IPS-20b (cell line): ENCODE results near the gene TASOR.
"Not testable (repeated sequence)": the region's sequence is repeated elsewhere in the genome, so short reads cannot be mapped to it uniquely, and the experiment has no call there.

Experiments used
- H3K27ac ChIP-seq: one replicate; pipeline ENCODE4 v1.5.1; 2013; ENCODE audit warnings: low read length
- H3K27me3 ChIP-seq: 2 replicates; pipeline ENCODE4 v1.6.1; 2013; ENCODE audit warnings: mild to moderate bottlenecking, low read length, inconsistent platforms; ENCODE audit not compliant: insufficient read depth
- H3K36me3 ChIP-seq: 2 replicates; pipeline ENCODE4 v1.6.1; 2013; ENCODE audit warnings: low read depth, mild to moderate bottlenecking, inconsistent platforms, low read length, moderate library complexity; ENCODE audit not compliant: insufficient read depth
- H3K4me1 ChIP-seq: 2 replicates; pipeline ENCODE4 v1.6.1; 2013; ENCODE audit warnings: mild to moderate bottlenecking, control low read depth, inconsistent platforms, low read length, moderate library complexity; ENCODE audit not compliant: insufficient read depth
- H3K4me3 ChIP-seq: 2 replicates; pipeline ENCODE4 v1.5.1; 2013; ENCODE audit warnings: mild to moderate bottlenecking, low read length, inconsistent platforms
- H3K9ac ChIP-seq: 2 replicates; pipeline ENCODE4 v1.6.1; 2013; ENCODE audit warnings: low read depth, mild to moderate bottlenecking, inconsistent platforms, low read length, moderate library complexity
- H3K9me3 ChIP-seq: 2 replicates; pipeline ENCODE4 v1.6.1; 2013; ENCODE audit warnings: mild to moderate bottlenecking, low read depth, low read length, inconsistent platforms; ENCODE audit not compliant: insufficient read depth

The TASOR gene, protein sequence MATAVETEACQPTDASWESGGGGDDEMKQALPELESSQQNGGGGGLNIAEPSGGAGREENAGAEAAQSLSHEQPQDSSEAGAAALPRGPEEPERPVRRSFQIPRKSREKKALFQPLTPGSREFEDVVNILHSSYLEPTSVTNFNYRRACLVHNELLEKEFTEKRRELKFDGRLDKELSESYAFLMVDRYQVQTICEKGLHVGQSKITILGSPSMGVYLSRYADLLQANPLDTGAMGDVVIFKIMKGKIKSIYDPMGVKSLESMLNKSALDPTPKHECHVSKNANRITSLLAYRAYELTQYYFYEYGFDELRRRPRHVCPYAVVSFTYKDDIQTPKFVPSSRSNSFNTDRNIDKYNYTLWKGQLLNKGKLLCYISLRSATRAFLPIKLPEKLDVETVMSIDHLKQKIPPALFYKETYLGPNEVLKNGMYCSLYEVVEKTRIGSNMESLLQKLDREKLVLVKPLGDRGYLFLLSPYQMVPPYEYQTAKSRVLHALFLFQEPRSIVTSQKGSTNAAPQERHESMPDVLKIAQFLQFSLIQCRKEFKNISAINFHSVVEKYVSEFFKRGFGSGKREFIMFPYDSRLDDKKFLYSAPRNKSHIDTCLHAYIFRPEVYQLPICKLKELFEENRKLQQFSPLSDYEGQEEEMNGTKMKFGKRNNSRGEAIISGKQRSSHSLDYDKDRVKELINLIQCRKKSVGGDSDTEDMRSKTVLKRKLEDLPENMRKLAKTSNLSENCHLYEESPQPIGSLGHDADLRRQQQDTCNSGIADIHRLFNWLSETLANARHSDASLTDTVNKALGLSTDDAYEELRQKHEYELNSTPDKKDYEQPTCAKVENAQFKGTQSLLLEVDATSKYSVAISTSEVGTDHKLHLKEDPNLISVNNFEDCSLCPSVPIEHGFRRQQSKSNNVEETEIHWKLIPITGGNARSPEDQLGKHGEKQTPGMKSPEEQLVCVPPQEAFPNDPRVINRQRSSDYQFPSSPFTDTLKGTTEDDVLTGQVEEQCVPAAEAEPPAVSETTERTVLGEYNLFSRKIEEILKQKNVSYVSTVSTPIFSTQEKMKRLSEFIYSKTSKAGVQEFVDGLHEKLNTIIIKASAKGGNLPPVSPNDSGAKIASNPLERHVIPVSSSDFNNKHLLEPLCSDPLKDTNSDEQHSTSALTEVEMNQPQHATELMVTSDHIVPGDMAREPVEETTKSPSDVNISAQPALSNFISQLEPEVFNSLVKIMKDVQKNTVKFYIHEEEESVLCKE (N-terminal part only)

GRCh38 chr3:56683122-56683817, at the start of gene TASOR:
TSS of gene TASOR (minus strand) at chr3:56683265. CDS start at chr3:56683006, 259 bp downstream.
- H3K9ac ChIP-seq = peak within 1 kb of the TSS; percentile 98
- H3K4me3 ChIP-seq = peak within 1 kb of the TSS; percentile 94
- peaks cover 12% of the 10 kb centered on the region for H3K36me3 ChIP-seq
- peak within 1 kb of the TSS; percentile 98 for H3K27ac ChIP-seq
- peaks cover 23% of the 10 kb centered on the region for H3K4me1 ChIP-seq
- H3K9me3 ChIP-seq = peaks cover 11% of the 10 kb centered on the region
- H3K27me3 ChIP-seq = peaks cover 25% of the 10 kb centered on the region

GRCh38 chr3:56732109-56732508, 49.0 kb upstream of the TASOR start:
- no peak overlapping the region for H3K27ac ChIP-seq
- H3K27me3 ChIP-seq = no peaks in the 10 kb centered on the region
- H3K36me3 ChIP-seq = no peaks in the 10 kb centered on the region
- no peak overlapping the region for H3K9ac ChIP-seq
- H3K9me3 ChIP-seq = no peaks in the 10 kb centered on the region
- H3K4me1 ChIP-seq = peaks cover 5% of the 10 kb centered on the region; the same call in 1 of the 2 replicates
- no peak overlapping the region for H3K4me3 ChIP-seq

- no peaks in the 10 kb centered on the region for H3K9me3 ChIP-seq
- H3K27me3 ChIP-seq = no peaks in the 10 kb centered on the region
- no peak overlapping the region for H3K9ac ChIP-seq
- H3K4me3 ChIP-seq = no peak overlapping the region
- no peak overlapping the region for H3K27ac ChIP-seq
- H3K36me3 ChIP-seq = no peaks in the 10 kb centered on the region
- H3K4me1 ChIP-seq = no peaks in the 10 kb centered on the region
These were observed 42.1 kb upstream of the TASOR start for GRCh38 chr3:56725175-56725574.

GRCh38 chr3:56724676-56725075, 41.6 kb upstream of the TASOR start:
- no peak overlapping the region for H3K9ac ChIP-seq
- H3K27ac ChIP-seq = no peak overlapping the region

DNA sequence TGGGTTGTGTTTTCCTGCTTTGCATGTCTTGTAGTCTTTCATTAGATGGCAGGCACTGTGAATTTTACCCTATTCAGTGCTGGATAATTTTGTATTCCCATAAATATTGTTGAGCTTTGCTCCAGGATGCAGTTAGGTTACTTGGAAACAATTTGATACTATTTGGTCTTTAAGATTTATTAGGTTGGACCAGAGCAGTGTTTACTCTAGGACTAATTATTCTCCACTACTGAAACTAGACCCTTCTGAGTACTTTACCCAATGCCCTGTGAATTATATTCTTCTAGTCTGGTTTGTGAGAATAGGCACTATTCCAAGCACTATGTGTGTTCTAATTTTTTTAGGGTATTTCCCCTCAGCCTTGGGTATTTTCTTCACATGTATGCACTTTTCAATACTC, 37.8 kb upstream of the TASOR start:
- Histone ChIP-seq H3K27me3 (no peaks in the 10 kb centered on the region), H3K4me3 (no peak overlapping the region), H3K9me3 (peaks cover under 1% of the 10 kb centered on the region; the same call in 1 of the 2 replicates), H3K36me3 (no peaks in the 10 kb centered on the region), H3K9ac (no peak overlapping the region), H3K27ac (no peak overlapping the region), H3K4me1 (no peaks in the 10 kb centered on the region)

More at GRCh38 chr3:56724676-56725075, 41.6 kb upstream of the TASOR start:
- Histone ChIP-seq H3K4me3 (no peak overlapping the region), H3K27me3 (no peaks in the 10 kb centered on the region), H3K36me3 (no peaks in the 10 kb centered on the region), H3K4me1 (no peaks in the 10 kb centered on the region), H3K9me3 (no peaks in the 10 kb centered on the region)

- not testable (repeated sequence) for H3K4me1 ChIP-seq, H3K36me3 ChIP-seq, H3K9me3 ChIP-seq, H3K4me3 ChIP-seq, H3K27me3 ChIP-seq, H3K27ac ChIP-seq, H3K9ac ChIP-seq
These were observed 35.7 kb upstream of the TASOR start for GRCh38 chr3:56718809-56719208.

DNA sequence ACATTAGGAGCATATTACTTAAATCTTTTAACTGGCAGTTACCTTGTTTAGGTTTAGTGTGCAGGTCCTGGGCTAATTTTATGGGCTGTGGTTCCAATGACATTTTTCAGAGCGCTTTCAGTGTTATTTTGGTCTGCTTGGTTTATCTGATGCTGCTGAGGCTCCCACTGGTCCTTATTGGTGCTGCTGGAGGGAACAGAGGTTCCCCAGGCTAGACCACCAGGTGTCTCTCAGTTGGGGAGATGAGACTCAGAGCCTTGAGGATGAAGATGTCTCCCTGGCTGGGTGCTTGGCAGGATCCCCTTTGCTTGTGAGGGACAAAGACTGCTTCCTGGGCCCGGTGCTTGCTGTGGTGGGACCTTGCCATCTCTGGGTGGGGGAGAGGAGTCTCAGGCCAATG, 28.3 kb upstream of the TASOR start:
- H3K9ac ChIP-seq = no peak overlapping the region
- no peaks in the 10 kb centered on the region for H3K36me3 ChIP-seq
- H3K4me1 ChIP-seq = no peaks in the 10 kb centered on the region
- no peak overlapping the region for H3K27ac ChIP-seq
- H3K4me3 ChIP-seq = no peak overlapping the region
- H3K9me3 ChIP-seq = peaks cover 7% of the 10 kb centered on the region
- no peaks in the 10 kb centered on the region for H3K27me3 ChIP-seq

DNA sequence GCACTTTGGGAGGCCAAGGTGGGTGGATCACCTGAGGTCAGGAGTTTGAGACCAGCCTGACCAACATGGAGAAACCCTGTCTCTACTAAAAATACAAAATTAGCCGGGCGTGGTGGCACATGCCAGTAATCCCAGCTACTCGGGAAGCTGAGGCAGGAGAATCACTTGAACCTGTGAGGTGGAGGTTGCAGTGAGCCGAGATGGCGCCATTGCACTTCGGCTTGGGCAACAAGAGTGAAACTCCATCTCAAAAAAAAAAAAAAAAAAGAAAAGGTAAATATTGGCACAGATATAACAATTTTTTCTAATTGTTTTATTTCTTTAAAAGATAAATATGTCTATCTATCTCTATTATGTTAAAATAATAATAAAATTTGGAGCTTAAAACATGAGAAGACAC, 24.3 kb upstream of the TASOR start:
- H3K4me1 ChIP-seq, H3K36me3 ChIP-seq, H3K9me3 ChIP-seq, H3K9ac ChIP-seq, H3K4me3 ChIP-seq, H3K27ac ChIP-seq, H3K27me3 ChIP-seq: not testable (repeated sequence)

DNA sequence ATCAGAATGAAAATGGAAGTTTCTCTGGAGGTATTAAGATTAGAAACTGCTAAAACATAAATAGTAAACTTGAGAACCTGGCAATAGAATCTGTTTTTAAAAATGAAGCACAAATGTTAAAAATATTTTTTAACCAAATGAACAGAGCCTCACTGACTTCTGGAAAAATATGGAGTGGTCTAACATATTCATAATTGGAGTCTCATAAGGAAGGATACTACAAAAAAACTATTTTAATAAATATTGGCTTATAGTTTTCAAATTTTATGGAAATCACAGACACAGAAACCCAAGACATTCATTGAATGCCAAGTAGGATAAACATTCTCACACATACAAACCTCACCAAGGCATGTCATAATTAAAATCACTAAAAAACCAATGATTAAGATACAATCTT, 23.6 kb upstream of the TASOR start:
- Histone ChIP-seq H3K4me1 (no peaks in the 10 kb centered on the region), H3K36me3 (no peaks in the 10 kb centered on the region), H3K27me3 (no peaks in the 10 kb centered on the region), H3K27ac (no peak overlapping the region), H3K9ac (no peak overlapping the region), H3K9me3 (no peaks in the 10 kb centered on the region), H3K4me3 (no peak overlapping the region)

DNA sequence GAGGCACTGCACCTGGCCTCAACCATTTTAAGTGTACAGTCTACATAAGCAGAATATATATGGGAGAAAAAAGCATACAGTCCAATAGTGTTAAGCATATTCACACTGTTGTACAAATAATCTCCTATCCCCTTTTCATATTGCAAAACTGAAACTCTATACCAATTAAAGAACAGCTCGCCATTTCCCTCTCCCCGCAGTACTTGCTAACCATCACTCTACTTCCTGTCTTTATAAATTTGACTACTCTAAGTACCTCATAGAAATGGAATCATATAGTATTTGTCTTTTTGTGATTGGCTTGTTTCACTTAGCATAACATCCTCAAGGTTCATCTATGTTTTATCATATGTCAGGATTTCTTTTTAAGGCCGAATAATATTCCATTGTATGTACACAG, 21.6 kb upstream of the TASOR start:
- no peaks in the 10 kb centered on the region for H3K27me3 ChIP-seq
- no peaks in the 10 kb centered on the region for H3K36me3 ChIP-seq
- H3K9ac ChIP-seq = no peak overlapping the region
- no peak overlapping the region for H3K4me3 ChIP-seq
- no peaks in the 10 kb centered on the region for H3K4me1 ChIP-seq
- no peaks in the 10 kb centered on the region for H3K9me3 ChIP-seq
- H3K27ac ChIP-seq = no peak overlapping the region
